HEK293 (cell line): ENCODE data around the gene MPG.
"Not testable (repeated sequence)": the region's sequence is repeated elsewhere in the genome, so short reads cannot be mapped to it uniquely, and the experiment has no call there.

Experiments
- CTCF ChIA-PET: fragments of 350-600 bp; formaldehyde crosslinking; extraction: SDS; loops from one replicate; lab custom pipeline; 2021; ENCODE audit warnings: antibody characterized with exemption; lab: Yijun Ruan, JAX
- POLR2A ChIA-PET: fragments of 300-600 bp; formaldehyde crosslinking; extraction: SDS; loops from one replicate; lab custom pipeline; 2020; ENCODE audit warnings: antibody characterized with exemption, inconsistent platforms; lab: Yijun Ruan, JAX
- H3K27ac ChIP-seq: fragments of 200-500 bp; sonication (Bioruptor generic); 2 replicates; pipeline ENCODE4 v1.5.1; 2014; ENCODE audit warnings: low read depth, low read length, control low read depth, inconsistent platforms; ENCODE audit errors: extremely low read depth
- H3K36me3 ChIP-seq, 2 experiments: fragments of 200-500 bp in 1 of 2; sonication (Bioruptor generic) in 1 of 2; 1 replicate in 1 of 2; 2 replicates in 1 of 2; pipeline ENCODE4 v1.5.1; 2014 to 2017; ENCODE audit warnings: inconsistent platforms in 2 of 2, low read length in 2 of 2; ENCODE audit not compliant: control insufficient read depth in 2 of 2, insufficient read depth in 1 of 2
- H3K4me1 ChIP-seq: fragments of 200-500 bp; sonication (Bioruptor generic); 2 replicates; pipeline ENCODE4 v1.5.1; 2014; ENCODE audit warnings: mild to moderate bottlenecking, low read length, inconsistent platforms; ENCODE audit not compliant: control insufficient read depth, insufficient read depth
- H3K4me3 ChIP-seq: 2 replicates; pipeline ENCODE4 v1.5.1; 2011; ENCODE audit warnings: low read depth, mild to moderate bottlenecking, control low read depth, low read length, moderate library complexity
- H3K9me3 ChIP-seq: fragments of 200-500 bp; sonication (Bioruptor generic); 2 replicates; pipeline ENCODE4 v1.5.1; 2014; ENCODE audit warnings: low read depth, low read length, inconsistent platforms; ENCODE audit not compliant: control insufficient read depth, insufficient read depth
- HIC1 ChIP-seq: fragments of 450-650 bp; formaldehyde crosslinking; IDR thresholded peaks from 2 replicates; pipeline ENCODE4 v1.5.1; 2016; ENCODE audit warnings: missing biosample characterization, missing genetic modification characterization
- HOXA7 ChIP-seq: sonication (generic); formaldehyde crosslinking; IDR thresholded peaks from 2 replicates; pipeline ENCODE4 v1.8.1; 2022; ENCODE audit warnings: missing genetic modification reagents, borderline replicate concordance
- SCRT2 ChIP-seq: fragments of 450-650 bp; formaldehyde crosslinking; IDR thresholded peaks from 2 replicates; pipeline ENCODE4 v1.5.1; 2016; ENCODE audit warnings: missing biosample characterization, missing genetic modification characterization
- ZBTB17 ChIP-seq: fragments of 450-650 bp; formaldehyde crosslinking; IDR thresholded peaks from 2 replicates; pipeline ENCODE4 v1.5.1; 2016; ENCODE audit warnings: missing biosample characterization, missing genetic modification characterization
- ZBTB20 ChIP-seq: fragments of 450-650 bp; formaldehyde crosslinking; IDR thresholded peaks from 2 replicates; pipeline ENCODE4 v1.5.1; 2016; ENCODE audit warnings: missing biosample characterization, missing genetic modification characterization
- ZBTB26 ChIP-seq: fragments of 450-650 bp; formaldehyde crosslinking; optimal IDR thresholded peaks from 2 replicates; pipeline ENCODE3; 2016; ENCODE audit warnings: missing biosample characterization, mild to moderate bottlenecking, missing genetic modification characterization
- ZBTB8A ChIP-seq: fragments of 450-650 bp; formaldehyde crosslinking; IDR thresholded peaks from 2 replicates; pipeline ENCODE4 v1.5.1; 2016; ENCODE audit warnings: missing biosample characterization, missing genetic modification characterization
- ZNF157 ChIP-seq: fragments of 450-650 bp; formaldehyde crosslinking; IDR thresholded peaks from 2 replicates; pipeline ENCODE4 v1.5.1; 2016; ENCODE audit warnings: missing biosample characterization, missing genetic modification characterization
- ZNF18 ChIP-seq: fragments of 450-650 bp; formaldehyde crosslinking; IDR thresholded peaks from 2 replicates; pipeline ENCODE4 v1.5.1; 2016; ENCODE audit warnings: missing biosample characterization, missing genetic modification characterization
- ZNF274 ChIP-seq, 2 experiments: fragments of 200-500 bp in 1 of 2; fragments of 450-650 bp in 1 of 2; sonication (Bioruptor generic) in 1 of 2; formaldehyde crosslinking in 1 of 2; IDR thresholded peaks; 2 replicates each; pipeline versions ENCODE4 v1.5.1 to v1.6.1; 2014 to 2016; ENCODE audit warnings: borderline replicate concordance in 1 of 2, inconsistent platforms in 1 of 2, low read length in 1 of 2, missing biosample characterization in 1 of 2, missing genetic modification characterization in 1 of 2
- ZNF311 ChIP-seq: fragments of 450-650 bp; formaldehyde crosslinking; IDR thresholded peaks from 2 replicates; pipeline ENCODE4 v1.5.1; 2017; ENCODE audit warnings: missing biosample characterization, missing genetic modification characterization, borderline replicate concordance
- ZNF335 ChIP-seq: fragments of 450-650 bp; formaldehyde crosslinking; conservative IDR thresholded peaks from 2 replicates; pipeline ENCODE4 v1.5.1; 2016; ENCODE audit warnings: missing biosample characterization, missing genetic modification characterization
- ZNF449 ChIP-seq: fragments of 450-650 bp; formaldehyde crosslinking; IDR thresholded peaks from 2 replicates; pipeline ENCODE4 v1.5.1; 2017; ENCODE audit warnings: missing biosample characterization, mild to moderate bottlenecking, missing genetic modification characterization, moderate library complexity
- ZNF529 ChIP-seq: fragments of 450-650 bp; formaldehyde crosslinking; IDR thresholded peaks from 2 replicates; pipeline ENCODE4 v1.5.1; 2017; ENCODE audit warnings: missing genetic modification characterization, missing biosample characterization; ENCODE audit not compliant: insufficient replicate concordance
- ZNF621 ChIP-seq: fragments of 450-650 bp; formaldehyde crosslinking; IDR thresholded peaks from 2 replicates; pipeline ENCODE4 v1.5.1; 2017; ENCODE audit warnings: missing biosample characterization, missing genetic modification characterization
- ZNF707 ChIP-seq: fragments of 450-650 bp; formaldehyde crosslinking; IDR thresholded peaks from 2 replicates; pipeline ENCODE4 v1.5.1; 2016; ENCODE audit warnings: missing biosample characterization, missing genetic modification characterization
- ZNF76 ChIP-seq: fragments of 450-650 bp; formaldehyde crosslinking; IDR thresholded peaks from 2 replicates; pipeline ENCODE4; 2016; ENCODE audit warnings: low read depth, missing biosample characterization, missing genetic modification characterization, borderline replicate concordance
- ZSCAN4 ChIP-seq: fragments of 450-650 bp; formaldehyde crosslinking; IDR thresholded peaks from 2 replicates; pipeline ENCODE4 v1.5.1; 2017; ENCODE audit warnings: missing biosample characterization, missing genetic modification characterization

The MPG gene

GRCh38 chr16:77807-78443 is at the start of gene MPG (continued):
- peak; percentile 72 for TF ChIP-seq HIC1
- peak; percentile 100 for TF ChIP-seq ZBTB20 (tag by site-specific recombination)
- peak; percentile 74 for TF ChIP-seq ZBTB8A (tag by site-specific recombination)
- no peak for TF ChIP-seq HOXA7 (CRISPR knock-in tag)
- TF ChIP-seq, all 188 proteins: peak for 36

- H3K4me3 ChIP-seq, POLR2A ChIA-PET, H3K4me1 ChIP-seq, H3K27ac ChIP-seq, CTCF ChIA-PET, H3K9me3 ChIP-seq, H3K36me3 ChIP-seq: not testable (repeated sequence)
These were observed 47.4 kb upstream of the MPG start for GRCh38 chr16:30627-31026.

- H3K36me3 ChIP-seq, result peaks cover 0 to 10% of the 10 kb centered on the region in 2 experiments; a peak in 2 of 3 replicates
- H3K4me3 ChIP-seq, POLR2A ChIA-PET, H3K4me1 ChIP-seq, H3K27ac ChIP-seq, CTCF ChIA-PET, H3K9me3 ChIP-seq: not testable (repeated sequence)
These were observed 44.7 kb upstream of the MPG start for GRCh38 chr16:33154-33876.

- Histone ChIP-seq H3K4me3 (no peak overlapping the region), H3K9me3 (no peaks in the 10 kb centered on the region), H3K27ac (no peak overlapping the region), H3K36me3 (peaks cover 0 to 15% of the 10 kb centered on the region in 2 experiments; a peak in 2 of 3 replicates), H3K4me1 (no peaks in the 10 kb centered on the region)
- ChIA-PET POLR2A (no interaction called here), CTCF (no interaction called here)
- TF ChIP-seq ZNF18, result peak; percentile 87
- peak; percentile 57 for TF ChIP-seq SCRT2 (tag by site-specific recombination)
- TF ChIP-seq ZNF274 (IDR thresholded peaks at IDR 0.05; ENCODE audit: low read length), result no peak
- TF ChIP-seq ZNF274 (tag by site-specific recombination; IDR thresholded peaks at IDR 0.05; ENCODE audit: borderline replicate concordance), result no peak
- no peak for TF ChIP-seq ZNF449 (tag by site-specific recombination)
- no peak for TF ChIP-seq ZNF157 (tag by site-specific recombination)
- TF ChIP-seq ZNF707 (tag by site-specific recombination), result no peak
- no peak for TF ChIP-seq ZNF76
- TF ChIP-seq ZSCAN4, result peak; percentile 89
- TF ChIP-seq ZNF335 (tag by site-specific recombination), result no peak
- no peak for TF ChIP-seq ZNF529
- TF ChIP-seq ZBTB17 (tag by site-specific recombination), result no peak
- TF ChIP-seq ZNF311 (tag by site-specific recombination), result peak; percentile 37; the same call in 1 of the 2 replicates
- 0 out of 2 replicates have a peak, but pooled peaks have one; percentile 34 for TF ChIP-seq ZNF621 (tag by site-specific recombination)
- peak; percentile 10 for TF ChIP-seq ZBTB26 (tag by site-specific recombination)
These were observed 44.0 kb upstream of the MPG start for GRCh38 chr16:33877-34647.
